Measurements from ENCODE around the gene MIEN1. TPM values are rescaled to one million over a fixed set of nuclear protein-coding genes. Genes with fewer than 3 reads are reported as not detected.

Gene MIEN1
- total RNA-seq, 1 donor: 14.8 TPM

GRCh38 chr17:39763051-39763820, 32.9 kb upstream of the MIEN1 start:
- Histone ChIP-seq H3K36me3 (ENCODE audit: insufficient read depth, low read length) (no peaks in the 10 kb centered on the region), H3K9me3 (ENCODE audit: low read depth, low read length) (peaks cover 2% of the 10 kb centered on the region), H4K20me1 (ENCODE audit: insufficient read depth, low read length) (no peaks in the 10 kb centered on the region), H3K4me3 (ENCODE audit: insufficient read depth, low read length) (no peak overlapping the region), H3K4me1 (ENCODE audit: insufficient read depth, low read length) (no peaks in the 10 kb centered on the region), H3K4me2 (ENCODE audit: insufficient read depth, low read length) (no peak overlapping the region), H3K27ac (ENCODE audit: low read depth, low read length) (no peak overlapping the region), H2AFZ (ENCODE audit: low read length) (no peak overlapping the region), H3K27me3 (ENCODE audit: insufficient read depth, low read length) (peaks cover 34% of the 10 kb centered on the region), H3K79me2 (ENCODE audit: insufficient read depth, low read length) (no peaks in the 10 kb centered on the region)
- no peak for DNase-seq (ENCODE audit: insufficient read length, low spot score, missing footprints)
- no peak for TF ChIP-seq CTCF (IDR thresholded peaks at IDR 0.05; ENCODE audit: extremely low read depth, low read depth, low read length)

- H3K27ac ChIP-seq (ENCODE audit: low read depth, low read length): no peak overlapping the region
Measured at GRCh38 chr17:39761861-39762496, 31.6 kb upstream of the MIEN1 start.

GRCh38 chr17:39759204-39759603, 28.9 kb upstream of the MIEN1 start:
- Histone ChIP-seq H4K20me1 (ENCODE audit: insufficient read depth, low read length) (no peaks in the 10 kb centered on the region), H3K4me3 (ENCODE audit: insufficient read depth, low read length) (no peak overlapping the region), H3K36me3 (ENCODE audit: insufficient read depth, low read length) (no peaks in the 10 kb centered on the region), H2AFZ (ENCODE audit: low read length) (no peak overlapping the region), H3K79me2 (ENCODE audit: insufficient read depth, low read length) (no peaks in the 10 kb centered on the region), H3K9me3 (ENCODE audit: low read depth, low read length) (no peaks in the 10 kb centered on the region), H3K4me2 (ENCODE audit: insufficient read depth, low read length) (no peak overlapping the region), H3K27ac (ENCODE audit: low read depth, low read length) (no peak overlapping the region), H3K27me3 (ENCODE audit: insufficient read depth, low read length) (peaks cover 19% of the 10 kb centered on the region), H3K4me1 (ENCODE audit: insufficient read depth, low read length) (peaks cover 5% of the 10 kb centered on the region)
- DNase-seq (ENCODE audit: insufficient read length, low spot score, missing footprints): no peak
- no peak for TF ChIP-seq CTCF (IDR thresholded peaks at IDR 0.05; ENCODE audit: extremely low read depth, low read depth, low read length)

More at GRCh38 chr17:39761861-39762496, 31.6 kb upstream of the MIEN1 start:
- H3K79me2 ChIP-seq (ENCODE audit: insufficient read depth, low read length): no peaks in the 10 kb centered on the region
- no peaks in the 10 kb centered on the region for H3K36me3 ChIP-seq (ENCODE audit: insufficient read depth, low read length)
- no peak for DNase-seq (ENCODE audit: insufficient read length, low spot score, missing footprints)
- H3K27me3 ChIP-seq (ENCODE audit: insufficient read depth, low read length): peaks cover 36% of the 10 kb centered on the region
- TF ChIP-seq CTCF (IDR thresholded peaks at IDR 0.05; ENCODE audit: extremely low read depth, low read depth, low read length): no peak
- H3K4me3 ChIP-seq (ENCODE audit: insufficient read depth, low read length): no peak overlapping the region
- H2AFZ ChIP-seq (ENCODE audit: low read length): no peak overlapping the region
- H4K20me1 ChIP-seq (ENCODE audit: insufficient read depth, low read length): no peaks in the 10 kb centered on the region
- no peaks in the 10 kb centered on the region for H3K4me1 ChIP-seq (ENCODE audit: insufficient read depth, low read length)
- no peak overlapping the region for H3K4me2 ChIP-seq (ENCODE audit: insufficient read depth, low read length)
- H3K9me3 ChIP-seq (ENCODE audit: low read depth, low read length): peaks cover 2% of the 10 kb centered on the region

Measured in osteoblast (primary cell).